Vagina (tissue), 2 donors: Measurements from ENCODE around the gene GNB1L. TPM values are rescaled to one million over a fixed set of nuclear protein-coding genes. Genes with fewer than 3 reads are reported as not detected.

ENCODE experiments used
- DNase-seq, 2 donors: peaks; one replicate each; pipeline ENCODE4 v3.0.0-alpha.2; 2017; ENCODE audit errors: extremely low spot score in 2 of 2
- H3K27ac ChIP-seq: fragments of 200-600 bp; sonication (generic); one replicate; pipeline ENCODE4 v1.5.1; 2019
- H3K27me3 ChIP-seq: fragments of 200-600 bp; sonication (generic); one replicate; pipeline ENCODE4 v1.5.1; 2019
- H3K36me3 ChIP-seq, 2 donors: fragments of 200-600 bp; sonication (generic); one replicate each; pipeline ENCODE4 v1.5.1; 2017 to 2019
- H3K4me1 ChIP-seq: fragments of 200-600 bp; sonication (generic); one replicate; pipeline ENCODE4 v1.5.1; 2019
- H3K4me3 ChIP-seq, 2 donors: fragments of 200-600 bp; sonication (generic); 1 replicate in 1 of 2; 2 replicates in 1 of 2; pipeline ENCODE4 v1.5.1; 2016 to 2019
- H3K9me3 ChIP-seq: fragments of 200-600 bp; sonication (generic); one replicate; pipeline ENCODE4 v1.5.1; 2019
- POLR2A ChIP-seq, 2 donors: fragments of 450-650 bp; IDR thresholded peaks; one replicate each; pipeline ENCODE4 v1.6.1; 2017; ENCODE audit warnings: antibody characterized with exemption in 2 of 2, mild to moderate bottlenecking in 2 of 2, moderate library complexity in 2 of 2
- POLR2AphosphoS5 ChIP-seq, 2 donors: sonication (generic); formaldehyde crosslinking; IDR thresholded peaks; one replicate each; pipeline ENCODE4 v1.9.0; 2017; ENCODE audit warnings: antibody characterized with exemption in 2 of 2, mild to moderate bottlenecking in 2 of 2, low read depth in 1 of 2; ENCODE audit not compliant: insufficient read depth in 1 of 2
- intact Hi-C: fragments of 100-400 bp; cut with DNase I; formaldehyde crosslinking; loops from one replicate; pipeline ENCODE4 v1.15.1; 2023
- total RNA-seq: library from RNA; depleted of rRNA; stranded (reverse); fragments of >200 nt; gene quantifications from one replicate; pipeline ENCODE4 v1.2.3, GENCODE V29; 2016
- TF ChIP-seq, protein P1 (sequence below), 3 experiments: fragments of 450-650 bp in 2 of 3; fragments of 200-600 bp in 1 of 3; sonication (generic) in 1 of 3; IDR thresholded peaks; one replicate each; pipeline ENCODE4 v1.5.1; 2017 to 2019; ENCODE audit warnings: antibody characterized with exemption in 3 of 3, mild to moderate bottlenecking in 2 of 3, moderate library complexity in 2 of 3

Gene GNB1L
- total RNA-seq, 1 donor from 2014 or later = 14.0 TPM

DNA sequence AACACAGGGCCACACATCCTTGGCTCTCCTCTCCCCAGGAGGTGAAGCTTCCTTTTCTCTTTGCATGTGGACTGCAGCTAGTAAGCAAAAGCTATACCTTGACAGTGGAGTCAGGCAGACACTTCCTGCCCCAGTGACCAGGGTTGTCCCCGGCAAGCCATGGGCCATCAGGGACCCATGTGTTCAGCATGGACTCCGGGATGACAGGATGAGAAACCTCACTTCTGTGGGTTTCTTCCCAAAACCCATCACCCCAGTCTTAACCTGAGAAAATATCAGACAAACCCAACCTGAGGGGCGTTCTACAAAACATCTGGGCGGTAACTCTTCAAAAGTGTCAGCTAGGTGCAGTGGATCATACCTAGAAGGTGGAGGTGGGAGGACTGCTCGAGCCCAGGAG lies 40.2 kb downstream of the GNB1L start:
- H3K4me3 ChIP-seq = no peak overlapping the region
- H3K36me3 ChIP-seq = no peaks in the 10 kb centered on the region
- no peaks in the 10 kb centered on the region for H3K27me3 ChIP-seq
- H3K27ac ChIP-seq = no peak overlapping the region
- TF ChIP-seq POLR2AphosphoS5 (IDR thresholded peaks at IDR 0.05; ENCODE audit: insufficient read depth in 1 of 2, low read depth in 1 of 2) = no peak
- TF ChIP-seq POLR2A (IDR thresholded peaks at IDR 0.05) = no peak
- TF ChIP-seq, protein P1, sequence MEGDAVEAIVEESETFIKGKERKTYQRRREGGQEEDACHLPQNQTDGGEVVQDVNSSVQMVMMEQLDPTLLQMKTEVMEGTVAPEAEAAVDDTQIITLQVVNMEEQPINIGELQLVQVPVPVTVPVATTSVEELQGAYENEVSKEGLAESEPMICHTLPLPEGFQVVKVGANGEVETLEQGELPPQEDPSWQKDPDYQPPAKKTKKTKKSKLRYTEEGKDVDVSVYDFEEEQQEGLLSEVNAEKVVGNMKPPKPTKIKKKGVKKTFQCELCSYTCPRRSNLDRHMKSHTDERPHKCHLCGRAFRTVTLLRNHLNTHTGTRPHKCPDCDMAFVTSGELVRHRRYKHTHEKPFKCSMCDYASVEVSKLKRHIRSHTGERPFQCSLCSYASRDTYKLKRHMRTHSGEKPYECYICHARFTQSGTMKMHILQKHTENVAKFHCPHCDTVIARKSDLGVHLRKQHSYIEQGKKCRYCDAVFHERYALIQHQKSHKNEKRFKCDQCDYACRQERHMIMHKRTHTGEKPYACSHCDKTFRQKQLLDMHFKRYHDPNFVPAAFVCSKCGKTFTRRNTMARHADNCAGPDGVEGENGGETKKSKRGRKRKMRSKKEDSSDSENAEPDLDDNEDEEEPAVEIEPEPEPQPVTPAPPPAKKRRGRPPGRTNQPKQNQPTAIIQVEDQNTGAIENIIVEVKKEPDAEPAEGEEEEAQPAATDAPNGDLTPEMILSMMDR (IDR thresholded peaks at IDR 0.05) = no peak
- H3K4me1 ChIP-seq = peaks cover 13% of the 10 kb centered on the region
- intact Hi-C loops = no loop called here
- H3K9me3 ChIP-seq = no peaks in the 10 kb centered on the region
- peak in 1 of 2 donors; percentile 43 for DNase-seq

DNA sequence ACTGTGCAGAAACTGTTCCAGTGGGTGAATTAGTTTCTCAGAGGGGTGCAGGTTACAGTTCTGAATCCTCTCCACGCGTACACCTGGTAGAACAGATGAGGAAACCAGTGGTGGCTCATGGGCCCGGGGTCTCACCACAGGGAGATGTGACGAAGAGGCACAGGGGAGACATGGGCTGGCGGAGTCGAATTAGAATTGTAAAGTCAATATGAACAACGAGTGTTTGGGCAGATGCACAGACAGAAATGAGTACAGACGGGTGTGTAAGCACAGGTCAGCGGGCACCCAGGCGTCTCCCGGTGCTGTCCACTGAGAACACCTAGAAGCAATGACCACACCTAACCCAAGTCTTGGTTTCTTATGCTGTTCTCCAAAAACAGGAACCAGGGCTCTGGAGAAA lies 41.8 kb downstream of the GNB1L start:
- Histone ChIP-seq H3K4me3 (no peak overlapping the region), H3K9me3 (no peaks in the 10 kb centered on the region), H3K36me3 (no peaks in the 10 kb centered on the region), H3K27me3 (no peaks in the 10 kb centered on the region), H3K4me1 (peaks cover 13% of the 10 kb centered on the region), H3K27ac (no peak overlapping the region)
- TF ChIP-seq POLR2AphosphoS5 (IDR thresholded peaks at IDR 0.05; ENCODE audit: insufficient read depth in 1 of 2, low read depth in 1 of 2) (no peak), POLR2A (IDR thresholded peaks at IDR 0.05) (no peak)
- TF ChIP-seq, protein P1 (IDR thresholded peaks at IDR 0.05) = no peak
- DNase-seq = peak in 1 of 2 donors; percentile 52
- intact Hi-C loops = no loop called here

DNA sequence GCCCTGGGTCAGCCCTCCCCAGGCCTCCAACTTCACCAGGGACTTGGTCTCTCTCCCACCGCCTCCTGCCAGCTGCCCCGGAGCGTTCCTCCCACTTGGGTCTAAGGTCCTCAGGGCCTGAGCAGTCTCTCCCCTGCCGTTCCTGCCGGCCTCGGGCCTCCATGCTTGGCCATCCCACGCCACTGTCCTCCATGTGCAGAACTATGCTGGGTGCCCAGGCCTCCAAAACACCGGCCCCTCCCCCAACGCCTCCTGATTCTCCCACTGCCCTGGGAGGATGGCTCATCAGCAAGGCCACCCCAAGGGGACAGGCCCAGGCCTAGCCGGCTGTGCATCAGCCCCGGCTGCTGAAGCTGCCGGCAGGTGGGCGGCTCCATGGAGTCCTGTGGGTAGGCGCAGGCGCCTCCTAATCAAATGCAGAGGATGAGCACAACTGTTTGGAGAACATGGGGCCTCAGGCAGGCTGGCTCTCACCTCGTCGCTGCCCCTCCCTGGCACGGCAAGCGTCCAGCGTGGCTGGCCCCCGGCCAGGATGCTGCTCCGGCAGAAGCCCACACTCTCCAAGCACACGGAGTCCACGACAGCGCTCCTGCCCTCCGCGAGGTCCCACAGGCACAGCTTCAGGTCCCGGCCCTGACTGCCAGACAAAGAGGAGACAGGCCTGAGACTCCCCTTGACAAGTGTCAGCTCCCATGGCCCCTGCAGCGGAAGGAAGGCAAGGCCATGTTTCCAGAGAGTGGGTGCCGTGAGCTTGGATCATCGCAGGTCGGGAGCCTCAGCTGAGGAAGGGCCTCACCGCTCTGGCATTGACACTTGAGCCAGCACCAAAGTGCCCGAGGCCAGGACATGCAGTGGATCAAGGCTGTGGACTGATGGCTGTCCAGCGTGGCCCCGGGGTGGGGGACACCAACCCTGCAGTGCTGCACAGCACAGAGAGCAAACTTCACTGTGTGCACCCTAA lies 42.6 kb downstream of the GNB1L start:
- Histone ChIP-seq H3K36me3 (no peaks in the 10 kb centered on the region), H3K4me3 (no peak overlapping the region), H3K9me3 (no peaks in the 10 kb centered on the region), H3K27ac (no peak overlapping the region), H3K27me3 (no peaks in the 10 kb centered on the region), H3K4me1 (peaks cover 20% of the 10 kb centered on the region)
- intact Hi-C loops = no loop called here
- DNase-seq = peak; percentile 80 to 90
- TF ChIP-seq POLR2AphosphoS5 (IDR thresholded peaks at IDR 0.05; ENCODE audit: insufficient read depth in 1 of 2, low read depth in 1 of 2) (no peak), POLR2A (IDR thresholded peaks at IDR 0.05) (no peak)
- TF ChIP-seq, protein P1 (IDR thresholded peaks at IDR 0.05) = no peak

DNA sequence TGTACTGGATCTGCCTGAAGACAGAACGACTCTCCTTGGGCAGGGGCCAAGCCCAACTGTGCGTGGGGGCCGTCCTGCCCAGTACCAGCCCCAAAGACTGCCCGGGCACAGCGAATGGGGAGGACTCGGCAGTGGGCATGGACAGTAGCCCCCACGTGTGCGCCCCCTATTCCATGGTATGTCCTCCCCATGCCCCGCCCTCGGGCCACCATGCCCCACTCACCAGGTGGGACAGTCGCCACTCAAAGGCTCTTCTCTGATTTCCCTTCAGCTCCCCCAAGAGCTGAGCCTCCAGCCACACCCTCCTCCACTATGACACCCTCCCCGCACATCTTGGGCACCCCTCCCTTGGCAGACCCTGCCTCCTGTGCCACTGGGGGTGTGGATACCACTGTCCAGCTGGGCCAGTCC lies 43.5 kb downstream of the GNB1L start:
- H3K4me1 ChIP-seq = peaks cover 27% of the 10 kb centered on the region
- H3K4me3 ChIP-seq = no peak overlapping the region
- no peak for TF ChIP-seq POLR2AphosphoS5 (IDR thresholded peaks at IDR 0.05; ENCODE audit: insufficient read depth in 1 of 2, low read depth in 1 of 2)
- TF ChIP-seq, protein P1 (IDR thresholded peaks at IDR 0.05) = no peak
- no peak for TF ChIP-seq POLR2A (IDR thresholded peaks at IDR 0.05)
- H3K27me3 ChIP-seq = no peaks in the 10 kb centered on the region
- H3K9me3 ChIP-seq = no peaks in the 10 kb centered on the region
- H3K36me3 ChIP-seq = no peaks in the 10 kb centered on the region
- intact Hi-C loops = no loop called here
- no peak overlapping the region for H3K27ac ChIP-seq
- peak in 1 of 2 donors; percentile 74 for DNase-seq
